Adrenal gland (tissue), 12 donors: ENCODE results near the gene ANKRD11. TPM values are rescaled to one million over a fixed set of nuclear protein-coding genes. Genes with fewer than 3 reads are reported as not detected.

ENCODE experiments used
- DNase-seq, 7 donors: peaks; one replicate each; pipeline ENCODE4 v3.0.0-alpha.2; 2019 to 2020
- H3K27ac ChIP-seq, 5 donors: fragments of 200-600 bp; sonication (generic) in 4 of 5; 1 replicate in 3 of 5; 2 replicates in 2 of 5; pipeline versions ENCODE4 v1.5.1 to v1.8.0; 2016 to 2020; ENCODE audit warnings: mild to moderate bottlenecking in 1 of 5
- H3K27me3 ChIP-seq: fragments of 200-600 bp; 2 replicates; pipeline ENCODE4 v1.8.0; 2021
- H3K36me3 ChIP-seq, 2 donors: fragments of 200-600 bp; replicated peaks in 1 of 2; 1 replicate in 1 of 2; 2 replicates in 1 of 2; pipeline versions ENCODE4 v1.5.1 to v1.8.0; 2018 to 2022
- H3K4me1 ChIP-seq, 2 donors: fragments of 200-600 bp; replicated peaks in 1 of 2; 1 replicate in 1 of 2; 2 replicates in 1 of 2; pipeline versions ENCODE4 v1.5.1 to v1.8.0; 2018 to 2021
- H3K4me3 ChIP-seq, 4 donors: fragments of 200-600 bp; sonication (generic) in 3 of 4; one replicate each; pipeline ENCODE4 v1.5.1; 2016 to 2018
- H3K9me3 ChIP-seq, 3 donors: fragments of 200-600 bp; sonication (generic) in 1 of 3; replicated peaks in 1 of 3; 1 replicate in 2 of 3; 2 replicates in 1 of 3; pipeline versions ENCODE4 v1.5.1 to v1.8.0; 2016 to 2021
- POLR2A ChIP-seq, 2 donors: fragments of 450-650 bp; IDR thresholded peaks; one replicate each; pipeline ENCODE4 v1.6.1; 2017; ENCODE audit warnings: antibody characterized with exemption in 2 of 2, mild to moderate bottlenecking in 2 of 2, moderate library complexity in 1 of 2
- WGBS, 4 donors: extraction: QIAGEN DNeasy Blood & Tissue Kit in 2 of 4; methylation state at CpG; one replicate each; pipeline versions ENCODE4 v1.1.5 to v1.1.7; 2013 to 2017; 5-methylcytosine and 5-hydroxymethylcytosine counted together
- intact Hi-C, 2 donors: fragments of 100-400 bp; cut with DNase I; formaldehyde crosslinking; loops; one replicate each; pipeline versions ENCODE4 v1.14.1 to v1.15.0; 2022 to 2023
- polyA plus RNA-seq, 3 donors: library from polyadenylated mRNA; stranded (reverse); fragments of 200-250 nt in 2 of 3; fragments of 350-450 nt in 1 of 3; fragmentation: Illumina TruSeq in 1 of 3; extraction: RNeasy Lipid Tissue Mini Kit (QIAGEN cat#74804) in 1 of 3; gene quantifications; one replicate each; pipeline ENCODE4 v1.2.3, GENCODE V29; 2013 to 2014
- total RNA-seq, 9 donors: library from RNA; depleted of rRNA in 4 of 9; stranded (reverse); fragments of >200 nt in 4 of 9; fragments of 120-200 nt in 1 of 9; fragmentation: NEBNext Ultra II Directional in 1 of 9; extraction: Animal tissue kit (Norgen Biotek cat#: 25700) in 1 of 9; gene quantifications; one replicate each; pipeline versions ENCODE4 v1.1.0 to v1.2.4, GENCODE V29; 2013 to 2023
- TF ChIP-seq, protein P1 (sequence below), 6 experiments: fragments of 450-650 bp in 4 of 6; fragments of 200-600 bp in 2 of 6; sonication (generic) in 1 of 6; IDR thresholded peaks; 1 replicate in 5 of 6; 2 replicates in 1 of 6; pipeline versions ENCODE4 v1.5.1 to v1.8.0; 2016 to 2021; ENCODE audit warnings: antibody characterized with exemption in 6 of 6, mild to moderate bottlenecking in 2 of 6, moderate library complexity in 1 of 6
- donor health status: healthy with polysubstance abuse.
- donor health status: Bipolar disorder and iron deficiency.
- donor health status: DM: yes; HTN: yes; CAD: no.
- donor health status: DM: no; HTN: no; CAD: no.
- donor health status: DM: no; HTN: no; CAD: no.
- donor health status: DM: yes; HTN: yes; CAD: no.

ANKRD11 gene
- total and polyA plus RNA-seq, 12 donors = 29.7 to 127 (median 80.1) TPM

DNA sequence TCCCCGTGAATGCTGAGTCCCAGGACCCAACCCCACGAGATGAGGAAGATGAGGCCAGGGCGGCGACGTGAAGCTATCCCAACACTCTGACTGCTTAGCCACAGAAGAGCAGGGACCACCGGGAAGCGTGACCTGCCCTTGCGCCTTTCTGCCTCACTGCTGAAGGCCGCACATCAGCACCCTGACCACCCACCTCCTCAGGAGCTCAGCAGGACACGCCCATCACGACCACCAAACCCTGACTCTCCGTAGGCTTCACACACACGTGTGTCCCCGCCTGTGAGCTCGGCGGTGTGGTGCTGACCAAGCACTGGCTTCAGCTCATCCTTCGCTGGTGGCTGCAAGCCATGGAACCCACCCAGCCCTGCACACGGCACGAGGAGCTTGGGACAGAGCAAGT is 175.1 kb downstream of the ANKRD11 start:
- TF ChIP-seq, protein P1, sequence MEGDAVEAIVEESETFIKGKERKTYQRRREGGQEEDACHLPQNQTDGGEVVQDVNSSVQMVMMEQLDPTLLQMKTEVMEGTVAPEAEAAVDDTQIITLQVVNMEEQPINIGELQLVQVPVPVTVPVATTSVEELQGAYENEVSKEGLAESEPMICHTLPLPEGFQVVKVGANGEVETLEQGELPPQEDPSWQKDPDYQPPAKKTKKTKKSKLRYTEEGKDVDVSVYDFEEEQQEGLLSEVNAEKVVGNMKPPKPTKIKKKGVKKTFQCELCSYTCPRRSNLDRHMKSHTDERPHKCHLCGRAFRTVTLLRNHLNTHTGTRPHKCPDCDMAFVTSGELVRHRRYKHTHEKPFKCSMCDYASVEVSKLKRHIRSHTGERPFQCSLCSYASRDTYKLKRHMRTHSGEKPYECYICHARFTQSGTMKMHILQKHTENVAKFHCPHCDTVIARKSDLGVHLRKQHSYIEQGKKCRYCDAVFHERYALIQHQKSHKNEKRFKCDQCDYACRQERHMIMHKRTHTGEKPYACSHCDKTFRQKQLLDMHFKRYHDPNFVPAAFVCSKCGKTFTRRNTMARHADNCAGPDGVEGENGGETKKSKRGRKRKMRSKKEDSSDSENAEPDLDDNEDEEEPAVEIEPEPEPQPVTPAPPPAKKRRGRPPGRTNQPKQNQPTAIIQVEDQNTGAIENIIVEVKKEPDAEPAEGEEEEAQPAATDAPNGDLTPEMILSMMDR (IDR thresholded peaks at IDR 0.05) = no peak
- TF ChIP-seq POLR2A (IDR thresholded peaks at IDR 0.05) = no peak
- no peak for DNase-seq
- WGBS, 4 donors = 67 to 85% (median 84%) methylated on average over 4 to 19 of the region's 19 CpGs
- intact Hi-C loops = no loop called here
- Histone ChIP-seq H3K27me3 (no peaks in the 10 kb centered on the region), H3K4me1 (peaks cover 34 to 77% of the 10 kb centered on the region in 2 donors), H3K9me3 (no peaks in the 10 kb centered on the region), H3K36me3 (peaks cover 0 to 9% of the 10 kb centered on the region in 2 donors), H3K4me3 (no peak overlapping the region), H3K27ac (peak overlapping the region in 4 of 5 donors; percentile 3 to 95 (median 74))

DNA sequence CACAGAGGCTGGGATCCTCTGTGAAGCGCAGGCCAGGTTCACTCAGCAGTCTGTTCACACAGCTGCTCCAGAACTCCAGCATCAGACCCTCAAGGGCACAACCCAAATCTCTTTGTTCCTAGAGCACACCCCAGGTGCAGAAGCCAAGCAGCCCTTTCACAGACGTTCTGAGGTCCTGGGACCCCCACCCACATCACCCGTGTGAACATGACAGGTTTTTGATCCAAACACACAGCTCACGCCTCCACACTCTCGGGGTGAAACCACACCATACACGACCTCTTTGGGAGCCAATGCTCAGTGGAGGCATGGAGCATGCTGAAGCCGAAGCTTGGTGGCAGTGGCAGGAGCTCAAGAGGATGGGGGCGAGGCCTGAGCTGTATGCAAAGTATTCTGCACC is 175.5 kb downstream of the ANKRD11 start:
- 83 to 88% (median 86%) methylated on average over 7 to 8 of the region's 8 CpGs for WGBS, 4 donors
- Histone ChIP-seq H3K36me3 (peaks cover 0 to 9% of the 10 kb centered on the region in 2 donors), H3K27me3 (no peaks in the 10 kb centered on the region), H3K9me3 (no peaks in the 10 kb centered on the region), H3K27ac (peak overlapping the region in 2 of 5 donors; percentile 79 to 95), H3K4me3 (no peak overlapping the region), H3K4me1 (peaks cover 29 to 73% of the 10 kb centered on the region in 2 donors)
- intact Hi-C loops = no loop called here
- no peak for DNase-seq
- no peak for TF ChIP-seq POLR2A (IDR thresholded peaks at IDR 0.05)
- TF ChIP-seq, protein P1 (IDR thresholded peaks at IDR 0.05) = no peak

DNA sequence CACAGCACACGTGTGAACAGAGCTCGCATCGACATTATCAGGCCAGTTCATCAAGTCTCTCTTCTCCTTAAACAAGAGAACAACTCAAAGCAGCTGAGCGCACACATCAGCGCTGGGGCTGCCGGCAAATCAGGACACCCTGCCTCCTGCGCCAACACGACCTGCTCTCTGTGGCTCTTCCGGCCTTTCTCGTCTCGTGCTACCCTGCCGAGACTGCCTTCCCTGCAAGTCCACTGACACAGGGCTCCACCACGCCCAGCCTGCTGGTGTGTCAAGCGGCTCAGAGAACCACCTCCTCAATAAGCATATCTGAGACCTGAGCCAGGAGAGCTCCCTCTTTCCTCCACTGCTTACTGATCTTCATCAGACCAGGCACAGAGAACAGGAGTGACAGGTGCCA is 176.0 kb downstream of the ANKRD11 start:
- H3K4me3 ChIP-seq = no peak overlapping the region
- no peak for TF ChIP-seq POLR2A (IDR thresholded peaks at IDR 0.05)
- TF ChIP-seq, protein P1 (IDR thresholded peaks at IDR 0.05) = no peak
- intact Hi-C loops = no loop called here
- peak in 1 of 7 donors; percentile 86 for DNase-seq
- H3K36me3 ChIP-seq = peaks cover 0 to 9% of the 10 kb centered on the region in 2 donors
- WGBS, 4 donors = 77 to 91% (median 84%) methylated on average over 7 to 14 of the region's 14 CpGs
- no peaks in the 10 kb centered on the region for H3K27me3 ChIP-seq
- H3K4me1 ChIP-seq = peaks cover 24 to 68% of the 10 kb centered on the region in 2 donors
- H3K9me3 ChIP-seq = no peaks in the 10 kb centered on the region
- H3K27ac ChIP-seq = peak overlapping the region in 2 of 5 donors; percentile 79 to 95

DNA sequence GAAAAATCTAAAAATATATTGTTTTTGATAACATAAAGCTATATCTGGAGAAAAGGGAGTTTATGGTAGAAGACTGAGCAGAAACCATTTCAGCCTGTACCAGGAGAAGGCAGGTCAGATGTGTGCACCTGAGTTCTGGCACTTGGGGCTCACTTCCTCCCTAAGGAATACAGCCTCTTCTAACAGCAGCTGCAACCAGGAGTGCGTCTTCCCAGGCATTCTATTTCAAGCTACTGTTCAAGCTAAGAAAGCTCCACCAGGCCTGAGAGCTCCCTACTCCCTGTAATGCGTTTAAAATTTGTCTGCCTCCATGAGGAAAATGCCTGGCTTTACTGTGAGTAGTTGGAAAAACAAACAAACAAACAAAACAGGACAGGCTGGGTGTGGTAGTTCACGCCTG is 176.8 kb downstream of the ANKRD11 start:
- 77 to 88% (median 86%) methylated on average over 3 of the region's 3 CpGs for WGBS, 4 donors
- intact Hi-C loops = no loop called here
- H3K27me3 ChIP-seq = no peaks in the 10 kb centered on the region
- peaks cover 0 to 9% of the 10 kb centered on the region in 2 donors for H3K36me3 ChIP-seq
- H3K4me1 ChIP-seq = peaks cover 22 to 61% of the 10 kb centered on the region in 2 donors
- H3K9me3 ChIP-seq = no peaks in the 10 kb centered on the region
- H3K27ac ChIP-seq = peak overlapping the region in 1 of 5 donors; percentile 95
- DNase-seq = no peak
- no peak for TF ChIP-seq POLR2A (IDR thresholded peaks at IDR 0.05)
- TF ChIP-seq, protein P1 (IDR thresholded peaks at IDR 0.05) = no peak
- H3K4me3 ChIP-seq = no peak overlapping the region
